HepG2 (cell line): Measurements from ENCODE around the gene SPIN1. TPM values are rescaled to one million over a fixed set of nuclear protein-coding genes. Genes with fewer than 3 reads are reported as not detected.

Source experiments
- ATAC-seq: fragments of 200-7000 bp; cut with Tn5 transposase; 3 replicates; pipeline ENCODE4 v1.9.1; 2020; ENCODE audit warnings: mild to moderate bottlenecking, moderate library complexity
- BruUV-seq: library from RNA; stranded (reverse); fragments of 400-500 nt; replicated peaks from 2 replicates; lab custom pipeline; 2021; lab: Mats Ljungman, UMichigan
- CTCF ChIA-PET: fragments of 300-600 bp; formaldehyde crosslinking; extraction: SDS; loops from one replicate; lab custom pipeline; 2021; ENCODE audit warnings: low total read pairs, inconsistent platforms, low intra/inter-chr PET ratio; lab: Yijun Ruan, JAX
- POLR2A ChIA-PET: fragments of 350-600 bp; sonication (Branson Sonifier 250); formaldehyde crosslinking; loops from one replicate; lab custom pipeline; 2020; ENCODE audit warnings: antibody characterized with exemption, inconsistent platforms; lab: Yijun Ruan, JAX
- DNase-seq: peaks from one replicate; pipeline ENCODE4 v3.0.0-alpha.2; 2015; ENCODE audit warnings: low spot score
- FAIRE-seq: peaks from 3 replicates; lab custom pipeline; 2011; peaks lifted over from hg19 to GRCh38; lab: Jason Lieb, UNC
- H2AFZ ChIP-seq: one replicate; pipeline ENCODE4 v1.6.1; 2011; ENCODE audit warnings: low read length, inconsistent platforms
- H3K27ac ChIP-seq: fragments of 300-600 bp; 3 replicates; pipeline ENCODE4 v1.8.0; 2011; ENCODE audit warnings: mixed run types, mild to moderate bottlenecking, mixed read lengths, low read length, inconsistent platforms; ENCODE audit not compliant: insufficient read depth; ENCODE audit errors: extremely low read length
- H3K27me3 ChIP-seq, 2 experiments: fragments of 200-600 bp in 1 of 2; 2 replicates in 1 of 2; 3 replicates in 1 of 2; pipeline versions ENCODE4 v1.6.0 to v1.8.0; 2011; ENCODE audit warnings: low read length in 2 of 2, mild to moderate bottlenecking in 2 of 2, moderate library complexity in 2 of 2, inconsistent platforms in 1 of 2; ENCODE audit not compliant: insufficient read depth in 2 of 2, control insufficient read depth in 1 of 2
- H3K36me3 ChIP-seq, 2 experiments: fragments of 200-600 bp in 1 of 2; replicated peaks in 1 of 2; 2 replicates in 1 of 2; 3 replicates in 1 of 2; pipeline versions ENCODE4 v1.5.1 to v1.8.0; 2011; ENCODE audit warnings: low read length in 2 of 2, inconsistent platforms in 1 of 2; ENCODE audit not compliant: insufficient read depth in 2 of 2, control insufficient read depth in 1 of 2
- H3K4me1 ChIP-seq: 2 replicates; pipeline ENCODE4 v1.5.1; 2012; ENCODE audit warnings: low read length, inconsistent platforms; ENCODE audit not compliant: insufficient read depth
- H3K4me2 ChIP-seq: 2 replicates; pipeline ENCODE4 v1.6.0; 2011; ENCODE audit warnings: low read depth, low read length, inconsistent platforms
- H3K4me3 ChIP-seq, 3 experiments: fragments of 200-600 bp in 1 of 3; sonication (generic), shearing (Covaris generic) in 1 of 3; replicated peaks in 1 of 3; 2 replicates each; pipeline ENCODE4 v1.5.1; 2011 to 2016; ENCODE audit warnings: low read length in 3 of 3, inconsistent platforms in 2 of 3, low read depth in 2 of 3, mild to moderate bottlenecking in 2 of 3, control low read depth in 1 of 3, mixed read lengths in 1 of 3; ENCODE audit not compliant: insufficient read depth in 1 of 3
- H3K79me2 ChIP-seq: one replicate; pipeline ENCODE4 v1.6.1; 2011; ENCODE audit warnings: low read length, inconsistent platforms; ENCODE audit not compliant: insufficient read depth
- H3K9ac ChIP-seq: 2 replicates; pipeline ENCODE4 v1.6.0; 2011; ENCODE audit warnings: mild to moderate bottlenecking, low read depth, low read length, inconsistent platforms; ENCODE audit not compliant: insufficient read depth
- H3K9me3 ChIP-seq: 2 replicates; pipeline ENCODE4 v1.5.1; 2012; ENCODE audit warnings: mild to moderate bottlenecking, low read length
- H4K20me1 ChIP-seq: 2 replicates; pipeline ENCODE4 v1.6.0; 2011; ENCODE audit warnings: inconsistent platforms, mild to moderate bottlenecking, low read length, moderate library complexity; ENCODE audit not compliant: insufficient read depth
- MATR3 ChIP-seq: sonication (generic); formaldehyde crosslinking; IDR thresholded peaks from 2 replicates; pipeline ENCODE4 v1.4.0; 2020; ENCODE audit warnings: missing genetic modification reagents
- NR0B2 ChIP-seq: sonication (generic); formaldehyde crosslinking; IDR thresholded peaks from 2 replicates; pipeline ENCODE4 v1.4.0; 2020; ENCODE audit warnings: mild to moderate bottlenecking, missing genetic modification reagents
- SKIL ChIP-seq: sonication (generic); formaldehyde crosslinking; IDR thresholded peaks from 2 replicates; pipeline ENCODE4 v1.8.0; 2022; ENCODE audit warnings: missing genetic modification reagents, mild to moderate bottlenecking, moderate library complexity, borderline replicate concordance
- TARDBP ChIP-seq: sonication (generic); formaldehyde crosslinking; IDR thresholded peaks from 2 replicates; pipeline ENCODE4 v1.8.0; 2022; ENCODE audit warnings: mild to moderate bottlenecking, missing genetic modification reagents
- ZBTB42 ChIP-seq: sonication (generic); formaldehyde crosslinking; IDR thresholded peaks from 2 replicates; pipeline ENCODE4 v1.5.0; 2020; ENCODE audit warnings: mild to moderate bottlenecking, missing genetic modification reagents
- ZNF280D ChIP-seq: sonication (generic); formaldehyde crosslinking; IDR thresholded peaks from 2 replicates; pipeline ENCODE4 v1.5.1; 2020; ENCODE audit warnings: mild to moderate bottlenecking, missing genetic modification reagents
- ZNF563 ChIP-seq: sonication (generic); formaldehyde crosslinking; IDR thresholded peaks from 2 replicates; pipeline ENCODE4 v1.8.0; 2022; ENCODE audit warnings: mild to moderate bottlenecking, moderate library complexity, missing genetic modification reagents
- ZNF607 ChIP-seq: sonication (generic); formaldehyde crosslinking; IDR thresholded peaks from 2 replicates; pipeline ENCODE4 v1.5.1; 2020; ENCODE audit warnings: missing genetic modification reagents, mild to moderate bottlenecking, borderline replicate concordance
- ZNF713 ChIP-seq: sonication (generic); formaldehyde crosslinking; IDR thresholded peaks from 2 replicates; pipeline ENCODE4 v1.4.0; 2020; ENCODE audit warnings: mild to moderate bottlenecking, missing genetic modification reagents
- WGBS: methylation state at CpG from one replicate; pipeline ENCODE4 v1.1.6; 2017; ENCODE audit warnings: low lambda C conversion rate; 5-methylcytosine and 5-hydroxymethylcytosine counted together
- in situ Hi-C: cut with HindIII; loops from 2 replicates; pipeline ENCODE4 v1.10.0; 2017; ENCODE audit warnings: low pct_unique_long_range_greater_than_20kb; ENCODE audit not compliant: extremely low pct_ligation_motif_present
- intact Hi-C: fragments of 100-400 bp; cut with micrococcal nuclease; formaldehyde crosslinking; loops from one replicate; pipeline ENCODE4 v1.10.0; 2022; ENCODE audit not compliant: unreplicated experiment
- polyA plus RNA-seq, 8 experiments: library from polyadenylated mRNA; depleted of rRNA in 3 of 8; stranded (reverse) in 7 of 8; unstranded in 1 of 8; fragments of >200 nt; fragmentation: Illumina TruSeq in 4 of 8; extraction: Trizol in 4 of 8; gene quantifications; 2 replicates each; pipeline versions ENCODE4 v1.2.1 to v1.2.3, GENCODE V29; 2011 to 2016; ENCODE audit warnings: low read depth in 4 of 8, missing spikeins in 1 of 8, mixed read lengths in 1 of 8; ENCODE audit not compliant: insufficient read depth in 1 of 8
- total RNA-seq, 5 experiments: library from RNA; depleted of rRNA; stranded (reverse); fragments of >200 nt; fragmentation: Illumina TruSeq; extraction: Trizol; gene quantifications; 2 replicates each; pipeline ENCODE4 v1.2.3, GENCODE V29; 2016; ENCODE audit warnings: low read depth in 1 of 5

The SPIN1 gene
- total and polyA plus RNA-seq, 2 of the 13 experiments (the other 11 are each of a cell fraction or from before 2014, with no cell fraction given): 20.0 to 24.3 TPM

- TF ChIP-seq ZNF563 (no peak), SKIL (CRISPR knock-in tag) (no peak)
- WGBS: 96% methylated on average over 3 of the region's 3 CpGs
- POLR2A ChIA-PET: no interaction called here
Observed at GRCh38 chr9:88460587-88461332, 72.5 kb downstream of the SPIN1 start.

GRCh38 chr9:88462191-88462590 lies 73.9 kb downstream of the SPIN1 start:
- WGBS: 98% methylated on average over 6 of the region's 6 CpGs
- FAIRE-seq (no peak), ATAC-seq (no peak), DNase-seq (no peak)
- BruUV-seq: no TSS peak
- H4K20me1 ChIP-seq: no peaks in the 10 kb centered on the region
- peaks cover 0 to 11% of the 10 kb centered on the region in 2 experiments; a peak in 4 of 5 replicates for H3K36me3 ChIP-seq
- H3K9ac ChIP-seq: no peak overlapping the region
- in situ Hi-C loops (no loop called here), intact Hi-C loops (no loop called here)
- H3K4me3 ChIP-seq: no peak overlapping the region
- H3K27ac ChIP-seq: no peak overlapping the region
- H3K79me2 ChIP-seq: no peaks in the 10 kb centered on the region
- POLR2A ChIA-PET: no interaction called here
- no peak overlapping the region for H3K4me2 ChIP-seq
- H2AFZ ChIP-seq: no peak overlapping the region
- H3K9me3 ChIP-seq: no peaks in the 10 kb centered on the region
- CTCF ChIA-PET: no interaction called here
- H3K27me3 ChIP-seq: no peaks in the 10 kb centered on the region
- H3K4me1 ChIP-seq: peaks cover 7% of the 10 kb centered on the region
- TF ChIP-seq ZNF607 (CRISPR knock-in tag) (no peak), NR0B2 (CRISPR knock-in tag) (no peak), ZNF280D (CRISPR knock-in tag) (no peak), ZBTB42 (CRISPR knock-in tag) (no peak), ZNF713 (CRISPR knock-in tag) (no peak), TARDBP (no peak), MATR3 (CRISPR knock-in tag) (no peak)

More at GRCh38 chr9:88460587-88461332, 72.5 kb downstream of the SPIN1 start:
- CTCF ChIA-PET: no interaction called here
- Histone ChIP-seq H3K9me3 (no peaks in the 10 kb centered on the region), H3K79me2 (no peaks in the 10 kb centered on the region), H2AFZ (no peak overlapping the region), H3K36me3 (peaks cover 0 to 20% of the 10 kb centered on the region in 2 experiments; a peak in 4 of 5 replicates), H3K27me3 (no peaks in the 10 kb centered on the region), H3K4me1 (peaks cover 12% of the 10 kb centered on the region), H3K27ac (no peak overlapping the region), H3K4me2 (no peak overlapping the region), H3K4me3 (no peak overlapping the region), H4K20me1 (no peaks in the 10 kb centered on the region), H3K9ac (no peak overlapping the region)
- no TSS peak for BruUV-seq
- intact Hi-C loops: no loop called here
- FAIRE-seq (no peak), ATAC-seq (no peak), DNase-seq (no peak)
- in situ Hi-C loops: no loop called here
